Endodermal cell (in vitro differentiated cells): ENCODE measurements around the gene DRG2. TPM values are rescaled to one million over a fixed set of nuclear protein-coding genes. Genes with fewer than 3 reads are reported as not detected.

ENCODE experiments used
- DNase-seq: peaks from one replicate; pipeline ENCODE4 v3.0.0-alpha.2; 2017
- H3K27ac ChIP-seq: 2 replicates; pipeline ENCODE4 v1.5.1; 2013; ENCODE audit warnings: mild to moderate bottlenecking, low read depth, low read length, moderate library complexity
- H3K27me3 ChIP-seq: 2 replicates; pipeline ENCODE4 v1.6.1; 2013; ENCODE audit warnings: mild to moderate bottlenecking, low read length, moderate library complexity; ENCODE audit not compliant: insufficient read depth, control insufficient read depth, poor library complexity, severe bottlenecking
- H3K36me3 ChIP-seq: 2 replicates; pipeline ENCODE4 v1.7.0; 2013; ENCODE audit warnings: mild to moderate bottlenecking, low read length, moderate library complexity; ENCODE audit not compliant: control insufficient read depth, insufficient read depth
- H3K4me1 ChIP-seq: one replicate; pipeline ENCODE4 v1.7.0; 2013; ENCODE audit warnings: low read length; ENCODE audit not compliant: control insufficient read depth, insufficient read depth
- H3K4me3 ChIP-seq: 2 replicates; pipeline ENCODE4 v1.5.1; 2013; ENCODE audit warnings: mild to moderate bottlenecking, low read length, moderate library complexity
- H3K9ac ChIP-seq: 2 replicates; pipeline ENCODE4 v1.6.1; 2013; ENCODE audit warnings: mild to moderate bottlenecking, low read length, moderate library complexity; ENCODE audit not compliant: poor library complexity, severe bottlenecking; ENCODE audit errors: extremely low read depth
- H3K9me3 ChIP-seq: 2 replicates; pipeline ENCODE4 v1.6.1; 2013; ENCODE audit warnings: mild to moderate bottlenecking, low read length, moderate library complexity; ENCODE audit not compliant: control insufficient read depth
- H3K27ac Mint-ChIP-seq: 2 replicates; pipeline ENCODE4 v1.8.0; 2020; ENCODE audit warnings: mixed read lengths
- H3K27me3 Mint-ChIP-seq: 2 replicates; pipeline ENCODE4 v1.8.0; 2021; ENCODE audit warnings: mild to moderate bottlenecking, mixed read lengths; ENCODE audit not compliant: insufficient read depth
- H3K36me3 Mint-ChIP-seq: 2 replicates; pipeline ENCODE4 v1.8.0; 2020; ENCODE audit warnings: low read depth, mixed read lengths
- H3K4me1 Mint-ChIP-seq: 2 replicates; pipeline ENCODE4 v1.8.0; 2020; ENCODE audit warnings: mixed read lengths
- H3K4me3 Mint-ChIP-seq: 2 replicates; pipeline ENCODE4 v1.8.0; 2020; ENCODE audit warnings: mild to moderate bottlenecking, moderate library complexity, mixed read lengths
- H3K9me3 Mint-ChIP-seq: 2 replicates; pipeline ENCODE4 v1.8.0; 2020; ENCODE audit warnings: mild to moderate bottlenecking, mixed read lengths
- CTCF ChIP-seq: fragments of 200-600 bp; sonication (generic); conservative IDR thresholded peaks from 2 replicates; pipeline ENCODE4 v1.5.0; 2021; ENCODE audit warnings: antibody characterized with exemption, mild to moderate bottlenecking
- WGBS, 2 experiments: methylation state at CpG; one replicate each; pipeline versions ENCODE4 v1.1.5 to v1.1.7; 2013; ENCODE audit warnings: missing lambda C conversion rate in 2 of 2, mixed read lengths in 1 of 2; ENCODE audit not compliant: insufficient coverage in 1 of 2, insufficient read length in 1 of 2; 5-methylcytosine and 5-hydroxymethylcytosine counted together
- total RNA-seq, 2 donors: library from RNA; stranded (reverse); fragmentation: NEBNext Ultra II Directional in 1 of 2; extraction: Animal tissue kit (Norgen Biotek cat#: 25700) in 1 of 2; gene quantifications; 2 replicates in 1 of 2; 3 replicates in 1 of 2; pipeline ENCODE4 v1.2.1, GENCODE V29; 2021

Gene DRG2
- total RNA-seq, 2 donors from 2014 or later, result 45.1 to 49.9 TPM

- no peaks in the 10 kb centered on the region for H3K9me3 Mint-ChIP-seq
- no peaks in the 10 kb centered on the region for H3K9me3 ChIP-seq
- TF ChIP-seq CTCF, result no peak
- no peaks in the 10 kb centered on the region for H3K4me1 ChIP-seq
- WGBS, 2 experiments, result 88 to 92% methylated on average over 1 to 3 of the region's 3 CpGs
- H3K27me3 ChIP-seq, result no peaks in the 10 kb centered on the region
- peak overlapping the region; percentile 38 for H3K27ac ChIP-seq
- peaks cover 21% of the 10 kb centered on the region for H3K36me3 ChIP-seq
- no peaks in the 10 kb centered on the region for H3K4me1 Mint-ChIP-seq
- H3K4me3 Mint-ChIP-seq, result no peak overlapping the region
- H3K27ac Mint-ChIP-seq, result no peak overlapping the region
- peaks cover 33% of the 10 kb centered on the region for H3K36me3 Mint-ChIP-seq
- no peak overlapping the region for H3K9ac ChIP-seq
- H3K27me3 Mint-ChIP-seq, result no peaks in the 10 kb centered on the region
- DNase-seq, result no peak
- H3K4me3 ChIP-seq, result no peak overlapping the region
Measured at GRCh38 chr17:18102640-18103039, 14.9 kb downstream of the DRG2 start.

DNA sequence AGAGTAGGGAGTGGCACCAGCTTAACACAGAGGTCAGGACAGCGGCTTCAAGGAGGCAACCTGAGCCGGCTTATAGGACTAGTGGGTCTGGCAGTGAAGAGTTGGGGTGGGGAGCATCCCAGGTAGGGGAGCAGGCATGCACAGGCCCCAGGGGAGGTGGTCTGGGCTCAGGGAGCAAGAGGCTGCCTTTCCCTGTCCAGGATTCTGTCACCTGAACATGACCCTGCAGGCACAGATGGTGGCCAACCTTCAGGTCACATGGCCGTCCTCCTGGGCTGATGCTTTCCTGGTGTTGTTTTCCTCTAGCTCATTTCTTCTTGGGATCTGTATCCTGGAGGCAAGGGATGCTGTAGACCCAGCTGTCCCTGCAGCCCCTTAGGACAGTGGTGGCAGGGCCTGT, 17.3 kb downstream of the DRG2 start:
- no peaks in the 10 kb centered on the region for H3K27me3 ChIP-seq
- H3K27ac ChIP-seq, result no peak overlapping the region
- H3K4me3 ChIP-seq, result no peak overlapping the region
- WGBS, 2 experiments, result 98 to 100% methylated on average over 2 to 3 of the region's 3 CpGs
- no peaks in the 10 kb centered on the region for H3K9me3 ChIP-seq
- no peak for DNase-seq
- H3K4me1 Mint-ChIP-seq, result no peaks in the 10 kb centered on the region
- no peak overlapping the region for H3K4me3 Mint-ChIP-seq
- H3K27ac Mint-ChIP-seq, result no peak overlapping the region
- no peaks in the 10 kb centered on the region for H3K4me1 ChIP-seq
- no peaks in the 10 kb centered on the region for H3K27me3 Mint-ChIP-seq
- H3K36me3 ChIP-seq, result peaks cover 10% of the 10 kb centered on the region
- no peaks in the 10 kb centered on the region for H3K9me3 Mint-ChIP-seq
- no peak overlapping the region for H3K9ac ChIP-seq
- TF ChIP-seq CTCF, result no peak
- peaks cover 22% of the 10 kb centered on the region for H3K36me3 Mint-ChIP-seq

DNA sequence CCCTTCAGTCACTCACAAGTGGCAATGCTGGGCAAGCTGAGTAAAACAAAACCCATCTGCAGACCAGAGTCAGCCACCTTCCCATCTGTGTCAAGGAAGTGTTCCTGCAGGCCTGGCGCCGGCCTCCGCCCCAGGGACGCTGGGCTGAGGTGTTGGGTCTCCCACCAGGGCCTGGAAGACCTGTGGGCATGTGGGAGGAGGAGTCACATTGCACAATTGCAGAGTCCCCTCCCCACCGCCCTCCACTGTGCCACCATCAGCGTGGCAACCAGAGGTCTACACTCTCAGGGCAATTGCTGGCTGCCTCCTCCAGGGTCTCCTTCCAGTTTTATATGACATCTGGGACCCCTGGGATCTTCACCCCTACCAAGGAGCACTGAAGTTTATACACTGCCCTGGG, 17.8 kb downstream of the DRG2 start:
- Mint-ChIP-seq H3K4me3 (no peak overlapping the region), H3K27ac (no peak overlapping the region), H3K27me3 (no peaks in the 10 kb centered on the region), H3K36me3 (peaks cover 22% of the 10 kb centered on the region), H3K9me3 (no peaks in the 10 kb centered on the region), H3K4me1 (no peaks in the 10 kb centered on the region)
- DNase-seq, result no peak
- no peak for TF ChIP-seq CTCF
- Histone ChIP-seq H3K9ac (no peak overlapping the region), H3K27ac (peak overlapping the region; percentile 30), H3K4me1 (no peaks in the 10 kb centered on the region), H3K36me3 (peaks cover 8% of the 10 kb centered on the region), H3K9me3 (no peaks in the 10 kb centered on the region), H3K27me3 (no peaks in the 10 kb centered on the region), H3K4me3 (no peak overlapping the region)
- 82% methylated on average over 6 of the region's 6 CpGs; no CpG with 5 or more reads in 1 of the 2 experiments for WGBS, 2 experiments
